Heart left ventricle (tissue), 13 donors: ENCODE results near the gene KCNJ5.

Source experiments
- POLR2A ChIP-seq, 2 donors: fragments of 450-650 bp; IDR thresholded peaks; one replicate each; pipeline ENCODE4 v1.6.1; 2017; ENCODE audit warnings: antibody characterized with exemption in 2 of 2, mild to moderate bottlenecking in 2 of 2, moderate library complexity in 2 of 2
- TF ChIP-seq, protein P1 (sequence below), 12 donors: fragments of 200-600 bp; sonication (generic) in 4 of 12; IDR thresholded peaks; one replicate each; pipeline versions ENCODE4 v1.5.0 to v1.8.0; 2018 to 2022; ENCODE audit warnings: antibody characterized with exemption in 12 of 12, mild to moderate bottlenecking in 5 of 12
- donor health status: ischemic (EF 13 %, LVEDD 7.1; RV severe dilation, severe dysfunction).
- donor health status: DM: no; HTN: yes; CAD: no.
- donor health status: DM: no; HTN: no; CAD: no.
- donor health status: ischemic (EF 25% LVEDD 6.9; RV normal size, moderate dysfunction).
- donor health status: ischemic (EF 25% LVEDD 5.7; RV mildly dilated, moderate dysfunction).
- donor health status: ischemic (EF 35%, LVEDD 5.7; RV mildly dilated, moderate dysfunction).
- donor health status: nonischemic (EF 11% LVEDD 7.7; RV severe dilation, severe dysfunction).
- donor health status: DM: yes; HTN: yes; CAD: no.
- donor health status: PGD.
- donor health status: ischemic (EF 29% LVEDD 5.4; RV normal size, mild dysfunction).
- donor health status: nonischemic (EF 23%, LVEDD 6.1; RV moderate dilation, normal function).

DNA sequence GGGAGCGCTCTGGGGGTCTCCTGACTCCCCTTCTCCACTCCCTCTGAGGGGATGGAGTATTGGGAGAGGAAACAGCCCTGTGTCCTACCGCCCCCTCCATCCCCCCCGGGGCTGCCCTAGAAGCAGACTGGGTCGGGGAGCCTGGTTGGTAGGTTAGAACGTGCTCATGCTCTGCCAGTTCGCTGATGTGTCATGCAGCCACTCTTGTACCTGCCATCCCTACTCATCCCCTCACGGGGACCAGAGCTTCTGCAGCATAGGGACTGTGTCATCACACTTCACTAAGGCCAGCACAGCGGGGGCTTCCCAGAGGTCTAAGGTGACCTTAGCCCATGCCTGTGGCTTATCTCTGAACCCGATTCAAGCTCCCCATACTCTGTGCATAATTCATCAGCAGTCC lies 28.8 kb upstream of the KCNJ5 start:
- TF ChIP-seq, protein P1, sequence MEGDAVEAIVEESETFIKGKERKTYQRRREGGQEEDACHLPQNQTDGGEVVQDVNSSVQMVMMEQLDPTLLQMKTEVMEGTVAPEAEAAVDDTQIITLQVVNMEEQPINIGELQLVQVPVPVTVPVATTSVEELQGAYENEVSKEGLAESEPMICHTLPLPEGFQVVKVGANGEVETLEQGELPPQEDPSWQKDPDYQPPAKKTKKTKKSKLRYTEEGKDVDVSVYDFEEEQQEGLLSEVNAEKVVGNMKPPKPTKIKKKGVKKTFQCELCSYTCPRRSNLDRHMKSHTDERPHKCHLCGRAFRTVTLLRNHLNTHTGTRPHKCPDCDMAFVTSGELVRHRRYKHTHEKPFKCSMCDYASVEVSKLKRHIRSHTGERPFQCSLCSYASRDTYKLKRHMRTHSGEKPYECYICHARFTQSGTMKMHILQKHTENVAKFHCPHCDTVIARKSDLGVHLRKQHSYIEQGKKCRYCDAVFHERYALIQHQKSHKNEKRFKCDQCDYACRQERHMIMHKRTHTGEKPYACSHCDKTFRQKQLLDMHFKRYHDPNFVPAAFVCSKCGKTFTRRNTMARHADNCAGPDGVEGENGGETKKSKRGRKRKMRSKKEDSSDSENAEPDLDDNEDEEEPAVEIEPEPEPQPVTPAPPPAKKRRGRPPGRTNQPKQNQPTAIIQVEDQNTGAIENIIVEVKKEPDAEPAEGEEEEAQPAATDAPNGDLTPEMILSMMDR (IDR thresholded peaks at IDR 0.05) = no peak
- TF ChIP-seq POLR2A (IDR thresholded peaks at IDR 0.05) = no peak
